AG04449 (cell line): ENCODE measurements around the gene SHOC2.
A peak's percentile ranks its signal among the peaks of the same experiment; 100 is the strongest.

Experiments used
- CTCF ChIA-PET: fragments of 350-600 bp; formaldehyde crosslinking; extraction: SDS; loops from one replicate; lab custom pipeline; 2021; ENCODE audit warnings: antibody characterized with exemption; lab: Yijun Ruan, JAX
- POLR2A ChIA-PET: fragments of 400-600, 350-600 bp; formaldehyde crosslinking; extraction: SDS; loops from one replicate; lab custom pipeline; 2020; ENCODE audit warnings: antibody characterized with exemption, inconsistent platforms; lab: Yijun Ruan, JAX
- DNase-seq: peaks from one replicate; pipeline ENCODE4 v3.0.0-alpha.2; 2010; ENCODE audit warnings: low read depth, low spot score
- H3K4me3 ChIP-seq: 2 replicates; pipeline ENCODE4 v1.5.1; 2011; ENCODE audit warnings: low read depth, mild to moderate bottlenecking, control low read depth, low read length
- CTCF ChIP-seq: IDR thresholded peaks from one replicate; pipeline ENCODE4 v1.5.1; 2011; ENCODE audit warnings: mild to moderate bottlenecking, moderate library complexity, low read length, control low read depth, inconsistent platforms; ENCODE audit not compliant: insufficient read depth; ENCODE audit errors: missing control alignments

The SHOC2 gene

GRCh38 chr10:110916554-110917346, 2.7 kb upstream of the SHOC2 start:
- POLR2A ChIA-PET = no interaction called here
- no peak overlapping the region; the same call in 1 of the 2 replicates for H3K4me3 ChIP-seq
- CTCF ChIA-PET = interaction anchor here (0.6 to 2.1 kb wide), 6 partner anchors 12 to 172 kb away, joined by 3 to 8 read pairs (median 4); no protein-coding TSS in a partner anchor
- no peak for TF ChIP-seq CTCF
- DNase-seq = peak; percentile 93

GRCh38 chr10:110918269-110918642, 1.1 kb upstream of the SHOC2 start:
- ChIA-PET CTCF (interaction anchor here (1.2 to 2.1 kb wide), 5 partner anchors 12 to 308 kb away, joined by 3 to 8 read pairs (median 4); no protein-coding TSS in a partner anchor), POLR2A (interaction anchor here (0.6 to 1.7 kb wide), 9 partner anchors 16 to 620 kb away, joined by 3 to 7 read pairs (median 3); partner anchors contain the start of gene PDCD4)
- DNase-seq = peak; percentile 74

GRCh38 chr10:110918643-110919348, 608 bp upstream of the SHOC2 start, which contains the start of gene BBIP1:
TSS of gene BBIP1 (minus strand) at chr10:110919180. CDS start at chr10:110918157, 1,023 bp downstream.
- ChIA-PET CTCF (interaction anchor here (1.0 to 1.6 kb wide), 4 partner anchors 9 to 308 kb away, joined by 3 to 4 read pairs (median 4); no protein-coding TSS in a partner anchor), POLR2A (interaction anchor here (0.6 to 1.7 kb wide), 15 partner anchors 11 to 708 kb away, joined by 3 to 7 read pairs (median 3); partner anchors contain the start of gene PDCD4)
- peak; percentile 99 for DNase-seq
- TF ChIP-seq CTCF = peak; percentile 0
- peak within 1 kb of the TSS; percentile 82 for H3K4me3 ChIP-seq

More at GRCh38 chr10:110918269-110918642, 1.1 kb upstream of the SHOC2 start:
- TF ChIP-seq CTCF = no peak
- H3K4me3 ChIP-seq = peak overlapping the region; percentile 79

GRCh38 chr10:110919971-110920881, 822 bp downstream of the SHOC2 start:
- TF ChIP-seq CTCF = no peak
- ChIA-PET CTCF (interaction anchor here (0.8 kb wide), 1 partner anchor 25 kb away, joined by 3 read pairs; no protein-coding TSS in a partner anchor), POLR2A (interaction anchor here (0.6 kb wide), 1 partner anchor 1527 kb away, joined by 3 read pairs; the partner anchor contains the start of genes VTI1A and ZDHHC6)
- peak overlapping the region; percentile 82 for H3K4me3 ChIP-seq
- DNase-seq = no peak

- no peak for DNase-seq
- ChIA-PET POLR2A (no interaction called here), CTCF (interaction anchor here (0.9 kb wide), 1 partner anchor 252 kb away, joined by 3 read pairs; no protein-coding TSS in a partner anchor)
- no peak overlapping the region for H3K4me3 ChIP-seq
- TF ChIP-seq CTCF = no peak
Observed at GRCh38 chr10:110923856-110924493, 4.6 kb downstream of the SHOC2 start.
